ENCODE data around the gene LCE3C.
"Not testable (repeated sequence)": the region's sequence is repeated elsewhere in the genome, so short reads cannot be mapped to it uniquely, and the experiment has no call there.

The LCE3C gene, protein sequence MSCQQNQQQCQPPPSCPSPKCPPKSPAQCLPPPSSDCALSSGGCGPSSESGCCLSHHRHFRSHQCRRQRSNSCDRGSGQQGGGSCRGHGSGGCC

DNA sequence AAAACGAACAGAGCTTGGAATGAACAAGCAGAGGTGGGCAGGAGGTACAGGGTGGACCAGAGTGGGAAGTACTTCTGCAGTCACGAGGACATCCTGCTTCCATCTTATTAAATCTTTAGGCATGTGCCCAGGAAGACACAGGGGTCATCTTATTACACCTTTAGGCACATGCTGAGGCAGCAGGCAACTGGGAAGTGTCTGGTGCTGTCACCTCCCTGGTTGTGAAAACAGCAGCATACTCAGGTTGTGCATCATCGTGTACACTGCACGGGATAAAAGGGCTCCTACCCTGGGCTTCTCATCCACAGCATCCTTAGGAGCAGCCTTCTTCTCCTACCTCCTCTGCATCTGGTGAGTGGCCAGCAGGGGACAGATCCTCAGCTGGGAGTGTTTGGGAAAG lies at the start of gene LCE3C:
Gene LCE3C (plus strand): TSS at position 301 of the 400 bp plus-strand sequence. CDS start 498 bp downstream, outside the sequence.
- Histone ChIP-seq H3K9ac (ENCODE audit: low read length) (no peak within 1 kb of the TSS), H3K27me3 (ENCODE audit: control insufficient read depth in 1 of 2, insufficient read depth in 2 of 2, low read length in 2 of 2) (no peaks in the 10 kb centered on the region), H3K4me1 (ENCODE audit: insufficient read depth, low read length) (no peaks in the 10 kb centered on the region), H3K27ac (ENCODE audit: low read depth, low read length) (no peak within 1 kb of the TSS), H3K36me3 (ENCODE audit: insufficient read depth, low read length) (no peaks in the 10 kb centered on the region), H3K4me3 (ENCODE audit: low read depth in 1 of 2, low read length in 2 of 2) (no peak within 1 kb of the TSS), H3K9me3 (ENCODE audit: low read length) (no peaks in the 10 kb centered on the region)

DNA sequence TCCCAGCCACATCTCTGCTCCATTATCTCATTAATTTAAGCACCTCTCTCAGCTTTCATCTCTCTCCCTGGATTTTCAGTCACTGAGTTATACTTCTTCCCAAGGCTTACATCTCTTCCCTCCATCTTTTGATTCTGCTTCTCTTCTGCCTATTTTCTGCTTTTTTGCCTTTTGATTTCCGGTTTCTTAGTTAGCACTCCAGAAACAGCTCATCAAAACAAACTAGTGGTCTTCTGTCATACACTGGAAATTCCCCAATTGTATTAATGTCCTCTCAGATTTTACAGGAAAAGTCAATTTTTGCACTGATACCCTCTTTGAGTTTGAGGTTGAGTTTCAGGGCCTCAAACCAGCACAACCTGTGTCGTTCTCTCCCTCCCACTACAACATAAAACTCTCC lies 34.9 kb upstream of the LCE3C start:
- no peaks in the 10 kb centered on the region for H3K36me3 ChIP-seq (ENCODE audit: insufficient read depth, low read length)
- H3K27ac ChIP-seq (ENCODE audit: low read depth, low read length) = no peak overlapping the region
- H3K4me3 ChIP-seq (ENCODE audit: low read depth in 1 of 2, low read length in 2 of 2) = no peak overlapping the region
- H3K9ac ChIP-seq (ENCODE audit: low read length) = no peak overlapping the region
- no peaks in the 10 kb centered on the region for H3K4me1 ChIP-seq (ENCODE audit: insufficient read depth, low read length)
- no peaks in the 10 kb centered on the region for H3K27me3 ChIP-seq (ENCODE audit: control insufficient read depth in 1 of 2, insufficient read depth in 2 of 2, low read length in 2 of 2)
- H3K9me3 ChIP-seq (ENCODE audit: low read length) = no peaks in the 10 kb centered on the region

DNA sequence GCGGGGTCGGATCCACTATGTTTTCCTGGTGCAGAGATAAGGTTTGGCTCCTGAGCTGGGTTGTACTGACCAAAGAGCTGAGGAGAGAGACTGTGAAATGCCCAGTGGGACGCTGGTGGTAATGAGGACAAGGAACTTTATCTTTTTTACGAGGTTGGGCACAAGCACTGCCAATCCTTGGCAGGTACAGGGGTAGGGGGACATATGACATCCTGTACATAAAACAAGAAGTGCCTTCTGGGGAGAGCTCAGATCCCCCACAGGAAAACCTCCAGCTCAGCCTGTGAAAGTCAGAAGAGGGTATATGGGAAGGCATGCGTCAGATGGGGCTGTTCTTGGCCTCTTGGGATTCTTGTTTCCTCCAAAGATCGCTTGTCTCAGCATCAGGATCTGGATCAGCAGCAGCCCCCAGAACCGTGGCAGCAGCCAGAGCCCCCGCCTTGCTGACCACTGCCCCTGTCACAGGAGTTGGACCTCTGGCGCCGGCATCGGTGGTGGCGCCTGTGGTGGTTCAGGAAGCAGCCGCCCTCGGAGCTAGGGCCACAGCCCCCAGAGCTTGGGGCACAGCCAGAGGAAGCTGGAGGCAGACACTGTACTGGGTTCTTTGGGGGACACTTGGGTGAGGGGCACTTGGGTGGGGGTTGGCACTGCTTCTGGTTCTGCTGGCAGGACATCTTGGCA lies 34.4 kb upstream of the LCE3C start:
- no peaks in the 10 kb centered on the region for H3K27me3 ChIP-seq (ENCODE audit: control insufficient read depth in 1 of 2, insufficient read depth in 2 of 2, low read length in 2 of 2)
- no peaks in the 10 kb centered on the region for H3K36me3 ChIP-seq (ENCODE audit: insufficient read depth, low read length)
- H3K9ac ChIP-seq (ENCODE audit: low read length) = no peak overlapping the region
- no peaks in the 10 kb centered on the region for H3K9me3 ChIP-seq (ENCODE audit: low read length)
- no peak overlapping the region for H3K27ac ChIP-seq (ENCODE audit: low read depth, low read length)
- H3K4me3 ChIP-seq (ENCODE audit: low read depth in 1 of 2, low read length in 2 of 2) = no peak overlapping the region
- H3K4me1 ChIP-seq (ENCODE audit: insufficient read depth, low read length) = no peaks in the 10 kb centered on the region

DNA sequence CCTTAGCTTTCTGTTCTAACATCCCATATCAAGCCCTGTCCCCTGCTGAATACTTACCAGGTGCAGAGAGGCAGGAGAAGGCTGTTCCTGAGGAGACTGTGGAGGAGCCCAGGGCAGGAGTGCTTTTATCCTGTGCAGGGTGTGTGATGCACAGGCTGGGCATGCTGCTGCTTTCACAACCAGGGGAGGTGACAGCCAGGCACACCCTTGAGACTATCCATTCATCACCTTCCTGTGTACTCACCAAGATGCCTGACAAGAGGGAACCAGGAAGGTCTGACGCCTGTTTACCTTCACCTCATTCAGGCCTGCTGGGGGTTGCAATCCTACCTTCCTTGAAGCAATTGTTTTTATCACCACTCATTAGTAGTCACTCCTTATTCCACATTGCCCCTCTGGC lies 33.4 kb upstream of the LCE3C start, which contains the start of gene LCE3E:
Gene LCE3E (minus strand): TSS at position 100 of the 400 bp plus-strand sequence. CDS start 572 bp downstream, outside the sequence.
- Histone ChIP-seq H3K9ac (ENCODE audit: low read length) (no peak within 1 kb of the TSS), H3K27me3 (ENCODE audit: control insufficient read depth in 1 of 2, insufficient read depth in 2 of 2, low read length in 2 of 2) (no peaks in the 10 kb centered on the region), H3K36me3 (ENCODE audit: insufficient read depth, low read length) (no peaks in the 10 kb centered on the region), H3K4me1 (ENCODE audit: insufficient read depth, low read length) (no peaks in the 10 kb centered on the region), H3K9me3 (ENCODE audit: low read length) (no peaks in the 10 kb centered on the region), H3K27ac (ENCODE audit: low read depth, low read length) (no peak within 1 kb of the TSS), H3K4me3 (ENCODE audit: low read depth in 1 of 2, low read length in 2 of 2) (no peak within 1 kb of the TSS)

DNA sequence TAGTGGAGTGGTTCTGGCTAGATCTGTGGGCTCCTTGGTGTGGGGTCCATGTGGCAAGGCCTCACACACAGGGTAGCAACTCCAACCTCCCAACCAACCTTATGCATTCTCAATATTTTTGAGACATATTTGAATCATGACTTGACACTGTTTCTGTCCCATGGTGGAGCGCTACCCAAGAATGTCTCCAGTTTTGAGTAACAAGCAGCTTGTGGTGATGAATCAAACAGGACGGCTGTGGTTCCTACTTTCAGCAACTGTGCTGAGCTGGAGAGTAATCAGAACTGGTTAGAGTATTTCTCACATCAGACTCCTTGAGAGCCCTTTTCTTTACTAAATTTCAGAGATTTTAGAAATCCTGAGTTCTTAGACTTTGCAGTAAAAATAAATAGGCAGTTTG lies 22.9 kb upstream of the LCE3C start:
- Histone ChIP-seq H3K27me3 (ENCODE audit: control insufficient read depth in 1 of 2, insufficient read depth in 2 of 2, low read length in 2 of 2) (no peaks in the 10 kb centered on the region), H3K36me3 (ENCODE audit: insufficient read depth, low read length) (no peaks in the 10 kb centered on the region), H3K4me1 (ENCODE audit: insufficient read depth, low read length) (no peaks in the 10 kb centered on the region), H3K9ac (ENCODE audit: low read length) (no peak overlapping the region), H3K9me3 (ENCODE audit: low read length) (no peaks in the 10 kb centered on the region), H3K27ac (ENCODE audit: low read depth, low read length) (no peak overlapping the region), H3K4me3 (ENCODE audit: low read depth in 1 of 2, low read length in 2 of 2) (no peak overlapping the region)

DNA sequence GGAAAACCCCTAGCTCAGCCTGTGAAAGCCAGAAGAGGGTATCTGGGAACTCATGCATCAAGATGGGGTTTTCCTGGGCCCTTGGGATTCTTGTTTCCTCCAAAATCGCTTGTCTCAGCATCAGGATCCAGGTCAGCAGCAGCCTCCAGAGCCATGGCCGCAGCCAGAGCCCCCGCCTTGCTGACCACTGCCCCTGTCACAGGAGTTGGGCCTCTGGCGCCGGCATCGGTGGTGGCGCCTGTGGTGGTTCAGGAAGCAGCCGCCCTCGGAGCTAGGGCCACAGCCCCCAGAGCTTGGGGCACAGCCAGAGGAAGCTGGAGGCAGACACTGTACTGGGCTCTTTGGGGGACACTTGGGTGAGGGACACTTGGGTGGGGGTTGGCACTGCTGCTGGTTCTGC lies 20.5 kb upstream of the LCE3C start:
- not testable (repeated sequence) for H3K4me3 ChIP-seq (ENCODE audit: low read depth in 1 of 2, low read length in 2 of 2); H3K9me3 ChIP-seq (ENCODE audit: low read length); H3K36me3 ChIP-seq (ENCODE audit: insufficient read depth, low read length); H3K27ac ChIP-seq (ENCODE audit: low read depth, low read length); H3K4me1 ChIP-seq (ENCODE audit: insufficient read depth, low read length); H3K27me3 ChIP-seq (ENCODE audit: control insufficient read depth in 1 of 2, insufficient read depth in 2 of 2, low read length in 2 of 2); H3K9ac ChIP-seq (ENCODE audit: low read length)

DNA sequence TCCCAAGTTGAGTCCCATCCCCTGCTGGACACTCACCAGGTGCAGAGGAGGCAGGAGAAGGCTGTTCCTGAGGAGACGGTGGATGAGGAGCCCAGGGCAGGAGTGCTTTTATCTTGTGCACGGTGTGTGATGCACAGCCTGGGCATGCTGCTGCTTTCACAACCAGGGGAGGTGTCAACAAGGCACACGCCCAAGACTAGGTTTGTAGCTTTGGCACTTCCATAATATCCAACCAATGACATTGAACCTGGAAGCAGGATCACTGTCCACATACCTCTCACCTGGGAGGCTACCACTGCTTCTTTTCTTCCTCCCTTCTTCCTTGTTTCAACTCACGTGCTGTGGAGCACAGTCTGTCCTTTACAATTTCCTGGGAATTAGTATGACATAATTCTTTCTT lies 19.6 kb upstream of the LCE3C start, which contains the start of gene LCE3D:
Gene LCE3D (minus strand): TSS at position 84 of the 400 bp plus-strand sequence. CDS start 580 bp downstream, outside the sequence.
- Histone ChIP-seq H3K36me3 (ENCODE audit: insufficient read depth, low read length) (no peaks in the 10 kb centered on the region), H3K9me3 (ENCODE audit: low read length) (no peaks in the 10 kb centered on the region), H3K4me1 (ENCODE audit: insufficient read depth, low read length) (no peaks in the 10 kb centered on the region), H3K27me3 (ENCODE audit: control insufficient read depth in 1 of 2, insufficient read depth in 2 of 2, low read length in 2 of 2) (no peaks in the 10 kb centered on the region), H3K9ac (ENCODE audit: low read length) (no peak within 1 kb of the TSS), H3K27ac (ENCODE audit: low read depth, low read length) (no peak within 1 kb of the TSS), H3K4me3 (ENCODE audit: low read depth in 1 of 2, low read length in 2 of 2) (no peak within 1 kb of the TSS)

DNA sequence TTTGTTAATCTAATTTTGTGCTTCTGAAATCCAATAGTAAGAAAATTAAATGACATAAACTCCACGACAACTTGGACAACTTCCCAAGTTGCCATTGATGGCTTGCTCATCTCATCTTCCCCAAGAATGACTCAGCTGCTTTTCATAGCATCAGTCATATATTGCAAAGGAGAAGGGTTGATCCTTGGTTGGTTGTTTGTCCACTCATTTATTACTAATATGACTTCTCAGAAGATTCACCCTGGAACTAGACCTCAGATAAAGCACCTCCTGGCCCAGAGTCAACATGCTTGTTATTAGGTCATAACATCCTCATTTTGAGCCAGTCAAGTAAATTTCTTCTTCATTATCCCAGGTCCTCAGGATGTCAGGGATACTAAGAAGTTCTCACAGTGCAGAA lies 17.4 kb upstream of the LCE3C start:
- H3K4me1 ChIP-seq (ENCODE audit: insufficient read depth, low read length) = no peaks in the 10 kb centered on the region

DNA sequence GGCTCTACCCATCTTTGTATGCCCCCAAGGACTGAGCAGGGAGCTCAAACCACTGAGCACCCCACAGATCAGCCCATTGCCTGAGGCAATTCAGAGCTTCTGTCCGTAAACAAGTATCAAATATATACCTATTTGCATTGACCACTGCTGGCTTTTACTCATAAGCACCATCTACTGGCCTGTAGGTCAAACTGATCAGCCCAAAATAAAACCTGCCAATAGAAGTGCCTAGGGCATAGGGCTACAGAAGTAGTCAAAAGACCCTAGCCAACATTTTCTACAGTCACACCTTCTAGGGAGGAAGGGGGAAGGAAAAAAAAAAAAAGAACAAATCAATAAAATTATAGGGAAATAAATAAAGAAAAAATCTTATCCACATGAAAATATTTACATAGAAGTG lies 14.4 kb upstream of the LCE3C start:
- Histone ChIP-seq H3K4me3 (ENCODE audit: low read depth in 1 of 2, low read length in 2 of 2) (no peak overlapping the region), H3K36me3 (ENCODE audit: insufficient read depth, low read length) (no peaks in the 10 kb centered on the region), H3K27ac (ENCODE audit: low read depth, low read length) (no peak overlapping the region), H3K9ac (ENCODE audit: low read length) (no peak overlapping the region), H3K4me1 (ENCODE audit: insufficient read depth, low read length) (no peaks in the 10 kb centered on the region), H3K27me3 (ENCODE audit: control insufficient read depth in 1 of 2, insufficient read depth in 2 of 2, low read length in 2 of 2) (no peaks in the 10 kb centered on the region), H3K9me3 (ENCODE audit: low read length) (no peaks in the 10 kb centered on the region)

More for the DNA sequence above, 17.4 kb upstream of the LCE3C start:
- no peak overlapping the region for H3K4me3 ChIP-seq (ENCODE audit: low read depth in 1 of 2, low read length in 2 of 2)
- H3K9me3 ChIP-seq (ENCODE audit: low read length) = no peaks in the 10 kb centered on the region
- H3K36me3 ChIP-seq (ENCODE audit: insufficient read depth, low read length) = no peaks in the 10 kb centered on the region
- no peak overlapping the region for H3K27ac ChIP-seq (ENCODE audit: low read depth, low read length)
- no peaks in the 10 kb centered on the region for H3K27me3 ChIP-seq (ENCODE audit: control insufficient read depth in 1 of 2, insufficient read depth in 2 of 2, low read length in 2 of 2)
- no peak overlapping the region for H3K9ac ChIP-seq (ENCODE audit: low read length)

DNA sequence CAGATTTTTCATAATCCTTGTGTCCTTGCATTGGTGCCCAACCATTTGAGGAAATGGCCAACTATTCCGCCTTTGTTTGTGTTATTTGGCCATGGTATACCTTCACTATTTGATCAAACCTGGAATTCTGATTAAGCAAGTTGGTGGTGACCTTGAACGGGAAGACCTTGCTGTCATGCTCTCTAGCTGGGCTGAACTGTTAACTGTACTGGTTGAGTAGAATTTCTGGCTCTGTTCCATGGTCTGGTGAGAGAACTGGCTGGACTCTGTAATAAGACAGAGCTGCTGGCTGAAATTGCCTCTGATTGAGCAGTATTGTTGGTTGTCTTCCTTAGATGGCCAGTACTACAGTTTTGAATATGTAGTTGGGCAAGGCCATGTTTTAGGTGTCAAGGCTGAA lies 3.0 kb upstream of the LCE3C start:
- no peaks in the 10 kb centered on the region for H3K4me1 ChIP-seq (ENCODE audit: insufficient read depth, low read length)
- no peaks in the 10 kb centered on the region for H3K9me3 ChIP-seq (ENCODE audit: low read length)

DNA sequence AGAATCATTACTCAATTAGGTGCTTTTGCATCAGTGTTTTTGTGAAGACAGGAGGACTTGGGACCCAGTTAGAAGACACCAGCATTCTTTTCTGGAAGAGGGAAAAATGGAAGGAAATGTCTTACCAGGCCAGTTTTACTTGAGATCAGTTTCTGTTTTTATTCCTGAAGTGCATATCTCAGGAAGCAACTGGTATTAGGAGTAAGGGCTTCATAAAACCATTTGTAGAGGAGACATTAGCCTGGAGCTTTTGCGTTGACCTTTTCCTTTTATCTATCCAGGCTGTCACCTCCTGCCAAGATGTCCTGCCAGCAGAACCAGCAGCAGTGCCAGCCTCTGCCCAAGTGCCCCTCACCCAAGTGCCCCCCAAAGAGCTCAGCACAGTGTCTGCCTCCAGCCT lies 13.5 kb downstream of the LCE3C start, which contains the start of gene LCE3B:
Gene LCE3B (plus strand): TSS at position 301 of the 400 bp plus-strand sequence. CDS start 0 bp downstream, at position 301.
- Histone ChIP-seq H3K27ac (ENCODE audit: low read depth, low read length) (no peak within 1 kb of the TSS), H3K9ac (ENCODE audit: low read length) (no peak within 1 kb of the TSS), H3K27me3 (ENCODE audit: control insufficient read depth in 1 of 2, insufficient read depth in 2 of 2, low read length in 2 of 2) (no peaks in the 10 kb centered on the region), H3K4me1 (ENCODE audit: insufficient read depth, low read length) (no peaks in the 10 kb centered on the region), H3K4me3 (ENCODE audit: low read depth in 1 of 2, low read length in 2 of 2) (no peak within 1 kb of the TSS), H3K9me3 (ENCODE audit: low read length) (no peaks in the 10 kb centered on the region), H3K36me3 (ENCODE audit: insufficient read depth, low read length) (no peaks in the 10 kb centered on the region)

More for the DNA sequence above, 3.0 kb upstream of the LCE3C start:
- H3K27me3 ChIP-seq (ENCODE audit: control insufficient read depth in 1 of 2, insufficient read depth in 2 of 2, low read length in 2 of 2) = no peaks in the 10 kb centered on the region
- H3K9ac ChIP-seq (ENCODE audit: low read length) = no peak overlapping the region
- H3K36me3 ChIP-seq (ENCODE audit: insufficient read depth, low read length) = no peaks in the 10 kb centered on the region
- no peak overlapping the region for H3K27ac ChIP-seq (ENCODE audit: low read depth, low read length)
- H3K4me3 ChIP-seq (ENCODE audit: low read depth in 1 of 2, low read length in 2 of 2) = no peak overlapping the region

DNA sequence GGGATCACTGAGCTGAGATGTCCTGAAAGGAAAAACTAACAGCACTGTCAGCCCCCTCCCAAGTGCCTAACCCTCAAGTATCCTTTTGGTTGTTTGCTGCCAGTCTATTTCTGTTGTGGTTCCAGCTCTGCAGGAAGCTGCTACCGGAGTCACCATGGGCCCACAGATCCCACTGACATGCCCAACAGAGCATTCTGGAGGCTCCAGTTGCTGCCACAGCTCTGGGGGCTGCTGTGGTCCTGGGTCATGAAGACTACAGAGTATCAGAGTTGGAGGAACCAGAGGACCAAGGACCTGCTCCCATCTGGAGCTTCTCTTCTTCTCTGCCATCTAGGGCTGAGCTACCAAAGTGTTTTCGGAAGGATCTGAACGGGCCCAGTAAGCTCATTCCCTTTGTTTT lies 22.0 kb downstream of the LCE3C start:
- Histone ChIP-seq H3K36me3 (ENCODE audit: insufficient read depth, low read length) (no peaks in the 10 kb centered on the region), H3K9me3 (ENCODE audit: low read length) (no peaks in the 10 kb centered on the region), H3K4me1 (ENCODE audit: insufficient read depth, low read length) (no peaks in the 10 kb centered on the region), H3K4me3 (ENCODE audit: low read depth in 1 of 2, low read length in 2 of 2) (no peak overlapping the region), H3K9ac (ENCODE audit: low read length) (no peak overlapping the region), H3K27me3 (ENCODE audit: control insufficient read depth in 1 of 2, insufficient read depth in 2 of 2, low read length in 2 of 2) (no peaks in the 10 kb centered on the region), H3K27ac (ENCODE audit: low read depth, low read length) (no peak overlapping the region)

Measured in muscle layer of colon (tissue), 2 donors.